Progenitor cell of endocrine pancreas (in vitro differentiated cells): ENCODE data around the gene OOSP4B. TPM values are rescaled to one million over a fixed set of nuclear protein-coding genes. Genes with fewer than 3 reads are reported as not detected.
"Not testable (repeated sequence)": the region's sequence is repeated elsewhere in the genome, so short reads cannot be mapped to it uniquely, and the experiment has no call there.

ENCODE experiments used
- DNase-seq: peaks from one replicate; pipeline ENCODE4 v3.0.0; 2021; ENCODE audit warnings: low spot score; ENCODE audit not compliant: unreplicated experiment
- H3K27ac Mint-ChIP-seq: 2 replicates; pipeline ENCODE4 v1.8.0; 2021; ENCODE audit warnings: mild to moderate bottlenecking, moderate library complexity, mixed read lengths
- H3K27me3 Mint-ChIP-seq: 2 replicates; pipeline ENCODE4 v1.8.0; 2021; ENCODE audit warnings: mixed read lengths
- H3K36me3 Mint-ChIP-seq: 2 replicates; pipeline ENCODE4 v1.8.0; 2022; ENCODE audit warnings: mixed read lengths; ENCODE audit not compliant: insufficient read depth
- H3K4me1 Mint-ChIP-seq: 2 replicates; pipeline ENCODE4 v1.8.0; 2021; ENCODE audit warnings: low read depth, mixed read lengths
- H3K4me3 Mint-ChIP-seq: 2 replicates; pipeline ENCODE4 v1.8.0; 2021; ENCODE audit warnings: low read depth, mild to moderate bottlenecking, moderate library complexity, mixed read lengths
- H3K9me3 Mint-ChIP-seq: 2 replicates; pipeline ENCODE4 v1.8.0; 2021; ENCODE audit warnings: low read depth, mixed read lengths
- total RNA-seq: library from RNA; stranded (reverse); gene quantifications from 2 replicates; pipeline ENCODE4 v1.2.1, GENCODE V29; 2021
- TF ChIP-seq, protein P1 (sequence below): fragments of 200-600 bp; sonication (generic); IDR thresholded peaks from one replicate; pipeline ENCODE4 v1.5.0; 2021; ENCODE audit warnings: antibody characterized with exemption, mild to moderate bottlenecking; ENCODE audit not compliant: unreplicated experiment

OOSP4B gene
- total RNA-seq, 1 donor from 2014 or later: not detected

DNA sequence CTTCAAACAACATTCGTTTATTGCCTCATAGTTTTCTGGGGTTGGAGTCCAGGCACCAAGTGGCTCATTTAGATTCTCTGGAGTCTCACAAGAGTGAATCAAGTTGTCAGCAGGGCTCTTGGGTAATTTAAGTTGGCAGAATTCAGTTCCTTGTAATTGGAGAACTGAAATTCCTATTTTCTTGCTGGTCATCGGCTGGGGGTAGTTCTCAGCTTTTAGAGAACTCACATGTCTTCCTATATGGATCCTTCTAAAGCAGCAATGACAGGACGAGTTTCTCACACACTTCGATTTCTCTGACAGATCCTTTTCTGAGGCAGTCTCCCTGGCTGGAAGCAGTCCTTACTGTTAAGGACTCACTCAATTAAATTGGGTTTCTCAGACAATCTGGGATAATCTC lies 17.3 kb upstream of the OOSP4B start:
- H3K4me1 Mint-ChIP-seq: no peaks in the 10 kb centered on the region
- DNase-seq: no peak
- no peak overlapping the region for H3K27ac Mint-ChIP-seq
- no peaks in the 10 kb centered on the region for H3K9me3 Mint-ChIP-seq
- no peak overlapping the region for H3K4me3 Mint-ChIP-seq
- TF ChIP-seq, protein P1, sequence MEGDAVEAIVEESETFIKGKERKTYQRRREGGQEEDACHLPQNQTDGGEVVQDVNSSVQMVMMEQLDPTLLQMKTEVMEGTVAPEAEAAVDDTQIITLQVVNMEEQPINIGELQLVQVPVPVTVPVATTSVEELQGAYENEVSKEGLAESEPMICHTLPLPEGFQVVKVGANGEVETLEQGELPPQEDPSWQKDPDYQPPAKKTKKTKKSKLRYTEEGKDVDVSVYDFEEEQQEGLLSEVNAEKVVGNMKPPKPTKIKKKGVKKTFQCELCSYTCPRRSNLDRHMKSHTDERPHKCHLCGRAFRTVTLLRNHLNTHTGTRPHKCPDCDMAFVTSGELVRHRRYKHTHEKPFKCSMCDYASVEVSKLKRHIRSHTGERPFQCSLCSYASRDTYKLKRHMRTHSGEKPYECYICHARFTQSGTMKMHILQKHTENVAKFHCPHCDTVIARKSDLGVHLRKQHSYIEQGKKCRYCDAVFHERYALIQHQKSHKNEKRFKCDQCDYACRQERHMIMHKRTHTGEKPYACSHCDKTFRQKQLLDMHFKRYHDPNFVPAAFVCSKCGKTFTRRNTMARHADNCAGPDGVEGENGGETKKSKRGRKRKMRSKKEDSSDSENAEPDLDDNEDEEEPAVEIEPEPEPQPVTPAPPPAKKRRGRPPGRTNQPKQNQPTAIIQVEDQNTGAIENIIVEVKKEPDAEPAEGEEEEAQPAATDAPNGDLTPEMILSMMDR: no peak
- H3K27me3 Mint-ChIP-seq: no peaks in the 10 kb centered on the region
- no peaks in the 10 kb centered on the region for H3K36me3 Mint-ChIP-seq

DNA sequence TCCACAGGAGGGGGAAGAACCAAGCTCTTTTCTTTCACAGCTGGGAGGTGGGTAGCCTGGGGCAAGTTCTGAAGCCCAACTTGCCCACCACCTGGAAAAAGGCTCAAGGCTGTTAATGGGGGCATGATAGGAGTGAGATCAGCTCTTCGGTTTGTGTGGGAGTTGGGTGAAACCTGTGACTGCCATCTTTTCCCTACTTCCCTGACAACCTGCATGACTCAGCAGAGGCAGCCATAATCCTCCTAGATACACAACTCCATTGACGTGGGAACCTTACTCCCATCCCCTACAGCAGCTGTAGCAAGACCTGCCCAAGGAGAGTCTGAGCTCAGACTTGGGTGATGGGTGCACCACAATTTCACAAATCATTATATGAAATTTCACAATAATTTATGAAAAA lies 13.3 kb upstream of the OOSP4B start:
- no peaks in the 10 kb centered on the region for H3K27me3 Mint-ChIP-seq
- DNase-seq: no peak
- H3K4me1 Mint-ChIP-seq: no peaks in the 10 kb centered on the region
- no peaks in the 10 kb centered on the region for H3K36me3 Mint-ChIP-seq
- no peak overlapping the region for H3K27ac Mint-ChIP-seq
- H3K4me3 Mint-ChIP-seq: no peak overlapping the region
- TF ChIP-seq, protein P1: no peak
- no peaks in the 10 kb centered on the region for H3K9me3 Mint-ChIP-seq

DNA sequence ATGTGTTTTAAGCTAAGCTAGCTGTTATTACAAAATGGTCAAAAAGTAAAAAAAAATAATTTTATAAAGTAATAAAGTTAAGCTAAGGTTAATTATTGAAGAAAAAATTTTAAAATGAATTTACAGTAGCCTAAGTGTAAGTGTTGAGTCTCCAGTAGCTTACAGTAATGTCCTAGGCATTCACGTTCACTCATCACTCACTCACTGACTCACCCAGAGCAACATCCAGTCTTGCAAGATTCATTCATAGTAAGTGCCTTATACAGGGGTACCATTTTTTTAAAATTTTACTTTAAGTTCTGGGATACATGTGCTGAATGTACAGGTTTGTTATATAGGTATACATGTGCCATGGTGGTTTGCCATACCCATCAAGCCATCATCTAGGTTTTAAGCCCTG lies 11.6 kb upstream of the OOSP4B start:
- no peak for DNase-seq
- H3K36me3 Mint-ChIP-seq: no peaks in the 10 kb centered on the region
- no peaks in the 10 kb centered on the region for H3K27me3 Mint-ChIP-seq
- TF ChIP-seq, protein P1: no peak
- no peak overlapping the region for H3K27ac Mint-ChIP-seq
- no peaks in the 10 kb centered on the region for H3K4me1 Mint-ChIP-seq
- H3K4me3 Mint-ChIP-seq: no peak overlapping the region
- H3K9me3 Mint-ChIP-seq: peaks cover 6% of the 10 kb centered on the region

DNA sequence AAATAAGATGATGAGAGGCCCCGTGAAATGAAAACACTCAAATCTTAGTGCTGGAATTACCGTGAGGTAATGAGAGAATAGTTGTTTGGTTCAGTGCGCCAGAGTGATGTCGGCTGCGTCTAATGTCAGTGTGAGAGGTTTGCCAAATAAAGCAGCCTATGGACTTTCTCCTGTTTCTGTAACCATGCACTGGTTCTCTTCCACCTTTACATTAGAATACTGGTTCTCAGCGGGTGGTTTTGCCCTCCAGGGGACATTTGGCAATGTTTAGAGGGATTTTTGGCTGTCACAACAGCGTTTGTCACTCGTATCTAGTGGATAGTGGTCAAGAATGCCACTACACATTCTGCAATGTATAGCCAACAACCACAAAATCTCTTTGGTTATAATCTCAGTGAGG lies 1.1 kb downstream of the OOSP4B start:
- TF ChIP-seq, protein P1: no peak
- H3K4me1 Mint-ChIP-seq: no peaks in the 10 kb centered on the region
- H3K27me3 Mint-ChIP-seq: no peaks in the 10 kb centered on the region
- no peak overlapping the region for H3K27ac Mint-ChIP-seq
- H3K9me3 Mint-ChIP-seq: no peaks in the 10 kb centered on the region
- no peaks in the 10 kb centered on the region for H3K36me3 Mint-ChIP-seq
- no peak overlapping the region for H3K4me3 Mint-ChIP-seq
- DNase-seq: no peak

DNA sequence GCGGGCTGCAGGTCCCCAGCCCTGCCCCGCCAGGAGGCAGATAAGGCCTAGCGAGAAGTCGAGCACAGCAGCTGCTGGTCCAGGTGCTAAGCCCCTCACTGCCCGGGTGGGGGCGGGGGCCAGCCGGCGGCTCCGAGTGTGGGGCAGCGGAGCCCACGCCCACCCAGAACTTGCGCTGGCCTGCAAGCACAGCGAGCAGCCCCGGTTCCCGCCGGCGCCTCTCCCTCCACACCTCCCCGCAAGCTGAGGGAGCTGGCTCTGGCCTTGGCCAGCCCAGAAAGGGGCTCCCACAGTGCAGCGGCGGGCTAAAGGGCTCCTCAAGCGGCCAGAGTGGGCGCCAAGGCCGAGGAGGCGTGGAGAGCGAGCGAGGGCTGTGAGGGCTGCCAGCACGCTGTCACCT lies 3.4 kb downstream of the OOSP4B start:
- H3K36me3 Mint-ChIP-seq, H3K27me3 Mint-ChIP-seq, H3K4me3 Mint-ChIP-seq, H3K27ac Mint-ChIP-seq, DNase-seq, H3K9me3 Mint-ChIP-seq, H3K4me1 Mint-ChIP-seq: not testable (repeated sequence)

DNA sequence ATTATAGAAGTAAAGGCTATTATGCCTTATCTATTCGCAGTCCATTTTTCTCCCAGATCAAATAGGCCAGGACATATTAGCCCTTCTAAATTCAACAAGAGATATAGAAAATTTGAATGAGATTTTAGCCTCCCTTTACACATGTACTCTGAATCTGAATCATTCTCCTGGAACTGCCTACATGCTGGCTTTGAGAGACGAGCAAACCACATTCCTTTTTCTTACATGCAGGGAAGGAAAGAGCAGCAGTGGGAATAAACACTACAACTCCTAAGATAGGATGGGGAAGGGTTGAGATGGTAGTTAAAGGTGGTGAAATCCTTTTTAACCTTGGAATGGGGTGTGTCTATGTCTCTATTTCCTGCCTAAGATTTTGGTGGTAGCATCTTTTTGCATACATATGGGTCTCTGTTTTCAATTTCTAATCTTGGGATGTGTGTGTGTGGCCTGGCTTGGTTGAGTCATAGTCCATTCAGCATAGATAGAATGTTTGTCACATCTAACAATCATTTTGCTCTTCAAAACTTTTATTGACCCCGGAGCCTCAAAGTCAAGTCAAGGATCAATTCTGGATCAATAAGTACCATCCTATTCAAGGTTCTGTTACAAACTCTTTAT lies 12.1 kb downstream of the OOSP4B start:
- H3K36me3 Mint-ChIP-seq: no peaks in the 10 kb centered on the region
- DNase-seq: no peak
- H3K9me3 Mint-ChIP-seq: no peaks in the 10 kb centered on the region
- no peak overlapping the region for H3K27ac Mint-ChIP-seq
- no peaks in the 10 kb centered on the region for H3K4me1 Mint-ChIP-seq
- no peaks in the 10 kb centered on the region for H3K27me3 Mint-ChIP-seq
- TF ChIP-seq, protein P1: no peak
- no peak overlapping the region for H3K4me3 Mint-ChIP-seq
